ENCODE measurements around the gene ATP8A2.

ATP8A2 gene

GRCh38 chr13:25860862-25861261 lies 489.1 kb downstream of the ATP8A2 start:
- H3K4me3 Mint-ChIP-seq, result no peak overlapping the region
- no peak overlapping the region for H3K27ac Mint-ChIP-seq
- no peaks in the 10 kb centered on the region for H3K4me1 Mint-ChIP-seq
- ATAC-seq, result no peak
- no peak for DNase-seq (ENCODE audit: low spot score in 2 of 2)
- no peaks in the 10 kb centered on the region for H3K36me3 Mint-ChIP-seq
- no peaks in the 10 kb centered on the region for H3K9me3 Mint-ChIP-seq

DNA sequence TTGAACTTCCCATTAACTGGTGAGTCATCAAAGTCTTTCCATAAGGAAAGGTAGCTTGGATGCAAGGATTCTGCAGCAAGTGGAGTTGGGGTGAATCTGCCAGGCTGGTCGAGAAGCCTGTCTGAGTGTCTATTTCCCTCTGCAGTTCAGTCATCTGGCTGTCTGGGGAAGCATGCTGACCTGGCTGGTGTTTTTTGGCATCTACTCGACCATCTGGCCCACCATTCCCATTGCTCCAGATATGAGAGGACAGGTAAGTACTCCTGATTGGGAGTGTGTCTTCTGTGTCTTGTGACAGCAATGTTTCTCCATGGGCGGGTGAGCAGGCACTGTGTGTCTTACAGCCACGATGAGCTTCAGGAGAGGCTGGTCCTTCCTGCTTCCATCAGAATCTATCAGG lies 490.4 kb downstream of the ATP8A2 start:
- Mint-ChIP-seq H3K4me1 (no peaks in the 10 kb centered on the region), H3K9me3 (no peaks in the 10 kb centered on the region), H3K4me3 (no peak overlapping the region), H3K36me3 (no peaks in the 10 kb centered on the region), H3K27ac (no peak overlapping the region)
- no peak for DNase-seq (ENCODE audit: low spot score in 2 of 2)
- no peak for ATAC-seq

GRCh38 chr13:25864116-25864515 lies 492.3 kb downstream of the ATP8A2 start:
- no peaks in the 10 kb centered on the region for H3K4me1 Mint-ChIP-seq
- no peak for DNase-seq (ENCODE audit: low spot score in 2 of 2)
- H3K36me3 Mint-ChIP-seq, result no peaks in the 10 kb centered on the region
- H3K27ac Mint-ChIP-seq, result no peak overlapping the region
- H3K9me3 Mint-ChIP-seq, result no peaks in the 10 kb centered on the region
- ATAC-seq, result no peak
- no peak overlapping the region for H3K4me3 Mint-ChIP-seq

GRCh38 chr13:25864936-25865335 lies 493.2 kb downstream of the ATP8A2 start:
- Mint-ChIP-seq H3K4me3 (no peak overlapping the region), H3K36me3 (no peaks in the 10 kb centered on the region), H3K4me1 (no peaks in the 10 kb centered on the region), H3K9me3 (no peaks in the 10 kb centered on the region), H3K27ac (no peak overlapping the region)
- ATAC-seq, result no peak
- no peak for DNase-seq (ENCODE audit: low spot score in 2 of 2)

GRCh38 chr13:25865391-25865790 lies 493.6 kb downstream of the ATP8A2 start:
- no peak for ATAC-seq
- Mint-ChIP-seq H3K27ac (no peak overlapping the region), H3K36me3 (no peaks in the 10 kb centered on the region), H3K9me3 (no peaks in the 10 kb centered on the region), H3K4me3 (no peak overlapping the region), H3K4me1 (no peaks in the 10 kb centered on the region)
- no peak for DNase-seq (ENCODE audit: low spot score in 2 of 2)

DNA sequence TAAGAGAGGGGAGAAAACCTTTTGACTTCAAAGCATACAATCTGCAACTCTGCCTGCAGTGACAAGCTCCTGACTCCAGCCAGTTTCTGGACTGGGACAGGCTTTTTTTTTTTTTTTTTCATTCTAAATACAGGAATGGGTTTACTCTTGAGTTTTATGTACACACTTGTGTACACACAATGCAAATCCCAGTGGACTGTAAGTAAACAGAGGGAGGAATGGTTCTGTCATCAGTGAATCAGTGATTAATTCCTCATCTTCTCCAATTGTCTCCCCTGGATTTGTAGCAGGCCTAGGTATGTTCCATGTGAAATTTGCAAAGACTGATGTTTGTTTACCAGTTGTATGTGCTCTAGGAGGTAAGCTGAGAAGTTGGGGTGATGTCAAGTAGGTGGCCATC lies 495.3 kb downstream of the ATP8A2 start:
- ATAC-seq (no peak), DNase-seq (ENCODE audit: low spot score in 2 of 2) (no peak)
- no peaks in the 10 kb centered on the region for H3K4me1 Mint-ChIP-seq
- no peaks in the 10 kb centered on the region for H3K9me3 Mint-ChIP-seq
- no peak overlapping the region for H3K4me3 Mint-ChIP-seq
- H3K27ac Mint-ChIP-seq, result no peak overlapping the region
- no peaks in the 10 kb centered on the region for H3K36me3 Mint-ChIP-seq

DNA sequence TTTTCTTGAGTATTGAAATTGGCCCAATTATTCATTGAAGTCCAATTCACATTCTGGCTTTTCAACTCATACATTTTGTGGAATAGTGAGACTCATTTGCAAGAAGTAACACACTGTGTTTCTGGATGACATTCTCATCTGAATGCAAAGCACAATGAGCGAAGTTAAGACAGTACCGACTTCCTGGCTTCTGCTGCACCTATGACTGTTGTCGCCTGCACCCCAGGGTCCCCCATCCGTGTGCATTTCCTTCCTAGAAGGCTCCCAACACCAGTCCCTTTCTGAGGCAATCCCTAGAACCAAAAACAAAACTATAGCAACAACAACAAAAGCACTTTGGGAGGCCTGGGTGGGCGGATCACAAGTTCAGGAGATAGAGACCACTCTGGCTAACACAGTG lies 496.7 kb downstream of the ATP8A2 start:
- Mint-ChIP-seq H3K9me3 (no peaks in the 10 kb centered on the region), H3K4me1 (peaks cover under 1% of the 10 kb centered on the region), H3K36me3 (no peaks in the 10 kb centered on the region), H3K27ac (no peak overlapping the region), H3K4me3 (no peak overlapping the region)
- DNase-seq (ENCODE audit: low spot score in 2 of 2), result no peak
- ATAC-seq, result no peak

DNA sequence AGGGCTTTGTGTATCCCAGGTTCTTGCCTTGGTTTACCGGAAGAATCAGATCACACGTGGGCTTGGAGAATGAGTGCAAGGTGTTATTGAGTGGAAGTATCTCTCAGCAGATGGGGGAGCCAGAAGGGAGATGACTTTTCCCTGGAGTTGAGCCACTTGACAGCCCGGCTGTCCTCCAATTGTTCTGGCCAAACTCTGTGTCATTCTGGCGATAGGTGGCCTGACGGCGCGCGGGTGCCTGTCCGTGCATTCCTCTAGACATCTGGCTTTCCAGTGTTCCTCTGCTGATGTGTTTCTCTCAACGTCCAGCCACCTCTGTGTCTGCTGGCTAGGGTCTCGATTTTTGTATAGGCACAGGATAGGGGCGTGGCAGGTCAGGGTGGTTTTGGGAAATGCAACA lies 498.2 kb downstream of the ATP8A2 start:
- Mint-ChIP-seq H3K36me3 (no peaks in the 10 kb centered on the region), H3K27ac (no peak overlapping the region), H3K9me3 (peaks cover 4% of the 10 kb centered on the region), H3K4me3 (no peak overlapping the region), H3K4me1 (peaks cover 15% of the 10 kb centered on the region)
- ATAC-seq (no peak), DNase-seq (ENCODE audit: low spot score in 2 of 2) (no peak)

GRCh38 chr13:25871389-25872125 lies 499.8 kb downstream of the ATP8A2 start:
- no peaks in the 10 kb centered on the region for H3K36me3 Mint-ChIP-seq
- peak; percentile 59 for ATAC-seq
- no peak overlapping the region for H3K27ac Mint-ChIP-seq
- DNase-seq (ENCODE audit: low spot score in 2 of 2), result no peak
- no peak overlapping the region for H3K4me3 Mint-ChIP-seq
- peaks cover 16% of the 10 kb centered on the region for H3K4me1 Mint-ChIP-seq
- H3K9me3 Mint-ChIP-seq, result peaks cover 4% of the 10 kb centered on the region

- no peak for DNase-seq (ENCODE audit: low spot score in 2 of 2)
- peaks cover 4% of the 10 kb centered on the region for H3K9me3 Mint-ChIP-seq
- H3K27ac Mint-ChIP-seq, result no peak overlapping the region
- H3K4me3 Mint-ChIP-seq, result no peak overlapping the region
- H3K36me3 Mint-ChIP-seq, result no peaks in the 10 kb centered on the region
- no peak for ATAC-seq
- H3K4me1 Mint-ChIP-seq, result peaks cover 16% of the 10 kb centered on the region
These were observed 500.9 kb downstream of the ATP8A2 start for GRCh38 chr13:25872481-25873241.

DNA sequence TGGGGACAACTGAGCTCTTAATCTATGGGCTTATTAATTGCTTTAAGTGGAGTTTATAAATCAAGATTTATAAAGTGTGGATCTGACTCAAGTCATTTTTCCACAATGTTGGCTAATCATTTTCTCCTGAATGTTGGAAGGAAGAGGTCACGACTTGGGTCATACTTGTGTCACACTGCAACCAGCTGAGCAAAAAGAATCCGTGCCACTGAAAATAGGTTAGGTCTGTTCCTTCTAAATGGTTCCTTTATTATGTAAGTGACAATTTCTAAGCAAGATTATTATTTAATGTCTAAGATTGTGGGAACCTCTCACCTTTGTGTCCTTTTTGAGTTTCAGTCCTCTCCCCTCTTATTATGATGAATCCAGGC lies 501.5 kb downstream of the ATP8A2 start:
- H3K27ac Mint-ChIP-seq, result peak overlapping the region; percentile 16
- peaks cover 4% of the 10 kb centered on the region for H3K9me3 Mint-ChIP-seq
- no peak for ATAC-seq
- no peak overlapping the region for H3K4me3 Mint-ChIP-seq
- H3K36me3 Mint-ChIP-seq, result no peaks in the 10 kb centered on the region
- peaks cover 16% of the 10 kb centered on the region for H3K4me1 Mint-ChIP-seq
- no peak for DNase-seq (ENCODE audit: low spot score in 2 of 2)

DNA sequence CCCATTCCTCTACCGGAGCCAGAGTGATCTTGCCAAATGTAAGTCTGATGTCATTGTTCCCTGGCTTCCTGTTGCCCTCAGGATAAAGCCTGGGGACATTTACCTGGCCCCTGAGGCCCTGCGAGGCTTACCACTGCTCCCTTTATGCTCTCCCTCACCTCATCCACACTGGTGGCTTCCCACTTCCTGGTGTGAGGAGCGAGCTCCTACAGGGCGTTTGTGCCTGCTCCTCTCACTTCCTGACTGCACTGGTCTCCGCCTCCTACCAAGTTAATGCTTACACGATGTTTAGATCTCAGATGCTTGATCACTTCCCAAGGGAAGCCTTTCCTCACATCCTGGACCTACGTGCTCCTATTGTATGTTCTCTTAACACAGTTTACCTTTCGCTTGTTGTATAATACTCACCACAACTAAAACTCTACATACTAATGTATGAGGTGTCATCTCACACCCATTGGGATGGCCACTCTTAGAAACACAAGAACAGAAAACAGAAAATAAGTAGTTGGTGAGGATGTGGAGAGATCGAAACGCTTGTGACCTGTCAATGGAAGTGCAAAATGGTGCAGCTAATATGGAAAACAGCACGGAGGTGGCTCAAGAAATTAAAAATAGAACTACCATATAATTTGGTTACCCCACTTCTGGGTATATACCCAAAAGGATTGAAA lies 502.4 kb downstream of the ATP8A2 start:
- H3K4me3 Mint-ChIP-seq, result peak overlapping the region; percentile 5
- H3K9me3 Mint-ChIP-seq, result peaks cover 4% of the 10 kb centered on the region
- H3K36me3 Mint-ChIP-seq, result no peaks in the 10 kb centered on the region
- no peak for DNase-seq (ENCODE audit: low spot score in 2 of 2)
- peak; percentile 49 for ATAC-seq
- peaks cover 16% of the 10 kb centered on the region for H3K4me1 Mint-ChIP-seq
- peak overlapping the region; percentile 53 for H3K27ac Mint-ChIP-seq

DNA sequence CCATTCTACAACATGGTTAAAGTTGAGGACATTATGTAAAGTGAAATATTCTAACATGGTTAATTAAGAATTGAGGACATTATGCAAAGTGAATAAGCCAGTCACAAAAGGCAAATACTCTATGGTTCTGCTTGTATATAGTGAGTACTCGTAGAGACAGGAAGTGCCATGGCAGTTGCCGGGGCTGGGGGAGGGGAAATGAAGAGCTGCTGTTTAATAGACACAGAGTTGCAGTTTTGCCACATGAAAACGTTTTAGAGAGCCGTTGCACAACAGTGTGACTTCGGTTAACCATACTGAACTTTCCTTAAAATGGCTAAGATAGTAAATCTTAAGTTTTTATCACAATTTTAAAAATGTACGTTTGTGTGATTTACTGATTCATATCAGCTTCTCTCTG lies 503.1 kb downstream of the ATP8A2 start:
- peak; percentile 70 for ATAC-seq
- peak overlapping the region; percentile 5 for H3K4me3 Mint-ChIP-seq
- peaks cover 16% of the 10 kb centered on the region for H3K4me1 Mint-ChIP-seq
- H3K36me3 Mint-ChIP-seq, result no peaks in the 10 kb centered on the region
- H3K9me3 Mint-ChIP-seq, result peaks cover 4% of the 10 kb centered on the region
- peak in 1 of 2 donors; percentile 55 for DNase-seq (ENCODE audit: low spot score in 2 of 2)
- peak overlapping the region; percentile 53 for H3K27ac Mint-ChIP-seq

DNA sequence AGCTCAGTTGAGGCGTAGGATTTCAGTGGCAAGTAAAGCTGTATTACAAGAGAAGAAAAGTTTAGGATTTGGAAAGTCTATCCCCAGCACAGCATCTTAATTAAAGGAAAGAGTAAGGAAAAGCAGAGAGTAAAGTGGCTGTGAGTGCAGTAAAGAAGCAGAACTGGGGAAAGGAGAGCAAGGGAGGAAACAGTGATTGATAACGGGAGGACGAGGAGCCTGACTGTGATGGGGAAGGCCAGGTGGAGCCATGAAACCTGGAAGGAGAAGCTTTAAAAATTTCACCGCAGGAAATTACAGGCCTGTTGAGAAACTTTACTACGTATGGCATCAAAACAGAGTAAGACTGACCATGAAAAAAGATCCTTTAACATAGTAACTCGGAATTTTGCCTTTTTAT lies 504.5 kb downstream of the ATP8A2 start:
- Mint-ChIP-seq H3K36me3 (no peaks in the 10 kb centered on the region), H3K9me3 (peaks cover 4% of the 10 kb centered on the region), H3K4me3 (no peak overlapping the region), H3K4me1 (peaks cover 16% of the 10 kb centered on the region), H3K27ac (peak overlapping the region; percentile 36)
- ATAC-seq (no peak), DNase-seq (ENCODE audit: low spot score in 2 of 2) (no peak)

- Mint-ChIP-seq H3K27ac (no peak overlapping the region), H3K36me3 (no peaks in the 10 kb centered on the region), H3K9me3 (no peaks in the 10 kb centered on the region), H3K4me1 (peaks cover 6% of the 10 kb centered on the region), H3K4me3 (no peak overlapping the region)
- ATAC-seq (no peak), DNase-seq (ENCODE audit: low spot score in 2 of 2) (no peak)
These were observed 507.7 kb downstream of the ATP8A2 start for GRCh38 chr13:25879466-25879865.

Measured in stimulated activated effector memory CD8-positive, alpha-beta T cell treated with anti-CD3 and anti-CD28 coated beads, Interleukin-12 subunit alpha, Interleukin-12 subunit beta, amount 100 ng/mL, for 72 hours (primary cell).